Psoas muscle (tissue), 8 donors: ENCODE results near the gene SUSD3. TPM values are rescaled to one million over a fixed set of nuclear protein-coding genes. Genes with fewer than 3 reads are reported as not detected.

Source experiments
- ATAC-seq, 4 donors: fragments of 200-7000 bp; cut with Tn5 transposase; one replicate each; pipeline ENCODE4 v1.9.1; 2020; ENCODE audit warnings: moderate library complexity in 3 of 4, mild to moderate bottlenecking in 2 of 4
- DNase-seq, 2 donors: peaks; one replicate each; pipeline ENCODE4 v3.0.0-alpha.2; 2020
- H3K27ac ChIP-seq: fragments of 200-600 bp; one replicate; pipeline ENCODE4 v1.8.0; 2022
- H3K27me3 ChIP-seq, 3 donors: fragments of 200-600 bp in 1 of 3; one replicate each; pipeline versions ENCODE4 v1.6.1 to v1.8.0; 2013 to 2022; ENCODE audit warnings: low read length in 2 of 3, mild to moderate bottlenecking in 2 of 3, moderate library complexity in 1 of 3; ENCODE audit not compliant: insufficient read depth in 3 of 3
- H3K36me3 ChIP-seq, 2 donors: fragments of 200-600 bp in 1 of 2; one replicate each; pipeline versions ENCODE4 v1.6.1 to v1.8.0; 2013 to 2022; ENCODE audit warnings: low read depth in 1 of 2, mild to moderate bottlenecking in 1 of 2, moderate library complexity in 1 of 2; ENCODE audit not compliant: insufficient read depth in 1 of 2
- H3K4me1 ChIP-seq: fragments of 200-600 bp; one replicate; pipeline ENCODE4 v1.8.0; 2022
- H3K4me3 ChIP-seq: fragments of 200-600 bp; one replicate; pipeline ENCODE4 v1.8.0; 2022; ENCODE audit warnings: mild to moderate bottlenecking
- H3K9me3 ChIP-seq: fragments of 200-600 bp; one replicate; pipeline ENCODE4 v1.8.0; 2022
- WGBS, 3 donors: extraction: QIAGEN DNeasy Blood & Tissue Kit; methylation state at CpG; one replicate each; pipeline versions ENCODE4 v1.1.6 to v1.1.7; 2013; 5-methylcytosine and 5-hydroxymethylcytosine counted together
- intact Hi-C, 2 donors: fragments of 100-400 bp; cut with DNase I; formaldehyde crosslinking; loops; one replicate each; pipeline versions ENCODE4 v1.11.0 to v1.14.2; 2022
- polyA plus RNA-seq, 3 donors: library from polyadenylated mRNA; stranded (reverse); fragments of 200-250 nt; gene quantifications; one replicate each; pipeline ENCODE4 v1.2.3, GENCODE V29; 2013
- total RNA-seq, 4 donors: library from RNA; stranded (reverse); fragmentation: NEBNext Ultra II Directional in 2 of 4; extraction: Animal tissue kit (Norgen Biotek cat#: 25700) in 2 of 4; gene quantifications; one replicate each; pipeline versions ENCODE4 v1.2.1 to v1.2.4, GENCODE V29; 2021 to 2023
- TF ChIP-seq, protein P1 (sequence below): fragments of 200-600 bp; IDR thresholded peaks from one replicate; pipeline ENCODE4 v1.8.0; 2022; ENCODE audit warnings: antibody characterized with exemption
- donor health status: healthy with polysubstance abuse.
- donor health status: DM: no; HTN: no; CAD: no; lungs with moderate emphysema.
- donor health status: Bipolar disorder and iron deficiency.
- donor health status: healthy.
- donor health status: DM: yes; HTN: yes; CAD: no.
- donor health status: DM: no; HTN: no; CAD: no.
- donor health status: DM: no; HTN: no; CAD: no.
- donor health status: DM: yes; HTN: yes; CAD: no.

SUSD3 gene
- total and polyA plus RNA-seq, 7 donors: 0.13 to 0.65 (median 0.34) TPM; not detected in 2

DNA sequence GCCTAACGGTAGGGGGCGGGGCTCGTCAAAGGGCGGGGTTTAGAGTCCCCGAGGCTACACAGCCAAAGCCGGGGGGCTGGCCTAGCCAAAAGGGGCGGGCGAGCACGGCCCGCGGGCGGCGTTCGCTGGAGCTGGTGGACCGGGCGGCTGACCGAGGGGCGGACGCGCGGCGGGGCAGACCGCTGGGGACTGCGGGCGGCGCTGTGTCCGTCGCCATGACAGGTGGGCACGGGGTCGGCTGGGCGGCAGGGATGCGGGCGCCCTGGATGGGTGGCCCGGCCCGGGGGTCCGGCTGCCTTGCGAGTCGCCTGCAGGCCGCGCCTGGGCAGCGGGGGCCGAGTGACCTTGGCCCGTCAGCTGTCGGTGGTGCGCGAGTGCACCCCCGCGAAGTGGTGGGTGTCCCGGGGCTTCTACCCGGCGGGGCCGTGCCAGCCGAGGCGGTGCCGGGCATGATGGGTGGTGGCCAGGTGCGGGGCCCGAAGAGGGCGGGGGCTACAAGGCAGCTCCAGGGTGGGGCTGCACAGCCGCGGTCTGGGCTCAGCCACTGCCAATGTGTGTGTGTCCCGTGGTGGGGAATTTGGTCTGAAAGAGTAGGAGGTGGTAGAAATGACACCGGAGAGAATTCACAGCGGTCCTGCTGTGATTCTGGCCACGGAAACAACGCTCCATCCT lies 37.8 kb downstream of the SUSD3 start, which contains the start of gene CARD19:
CARD19 (plus strand) TSS at position 87 of the 672 bp plus-strand sequence; CDS start at position 216, 129 bp downstream.
- no peaks in the 10 kb centered on the region for H3K27me3 ChIP-seq
- intact Hi-C loops: loop anchor here in 1 of 2 donors (10.0 kb wide), 2 partner anchors 91 to 359 kb away; partner anchors contain the start of genes FAM120A and FAM120AOS
- H3K36me3 ChIP-seq: no peaks in the 10 kb centered on the region
- DNase-seq (peak in 1 of 2 donors; percentile 85), ATAC-seq (peak; percentile 13 to 34 (median 18))
- peaks cover 5% of the 10 kb centered on the region for H3K9me3 ChIP-seq
- TF ChIP-seq, protein P1, sequence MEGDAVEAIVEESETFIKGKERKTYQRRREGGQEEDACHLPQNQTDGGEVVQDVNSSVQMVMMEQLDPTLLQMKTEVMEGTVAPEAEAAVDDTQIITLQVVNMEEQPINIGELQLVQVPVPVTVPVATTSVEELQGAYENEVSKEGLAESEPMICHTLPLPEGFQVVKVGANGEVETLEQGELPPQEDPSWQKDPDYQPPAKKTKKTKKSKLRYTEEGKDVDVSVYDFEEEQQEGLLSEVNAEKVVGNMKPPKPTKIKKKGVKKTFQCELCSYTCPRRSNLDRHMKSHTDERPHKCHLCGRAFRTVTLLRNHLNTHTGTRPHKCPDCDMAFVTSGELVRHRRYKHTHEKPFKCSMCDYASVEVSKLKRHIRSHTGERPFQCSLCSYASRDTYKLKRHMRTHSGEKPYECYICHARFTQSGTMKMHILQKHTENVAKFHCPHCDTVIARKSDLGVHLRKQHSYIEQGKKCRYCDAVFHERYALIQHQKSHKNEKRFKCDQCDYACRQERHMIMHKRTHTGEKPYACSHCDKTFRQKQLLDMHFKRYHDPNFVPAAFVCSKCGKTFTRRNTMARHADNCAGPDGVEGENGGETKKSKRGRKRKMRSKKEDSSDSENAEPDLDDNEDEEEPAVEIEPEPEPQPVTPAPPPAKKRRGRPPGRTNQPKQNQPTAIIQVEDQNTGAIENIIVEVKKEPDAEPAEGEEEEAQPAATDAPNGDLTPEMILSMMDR: no peak
- peaks cover 32% of the 10 kb centered on the region for H3K4me1 ChIP-seq
- peak within 1 kb of the TSS; percentile 98 for H3K27ac ChIP-seq
- WGBS, 3 donors: 0 to 2% (median 0%) methylated on average over 25 to 65 of the region's 65 CpGs
- peak within 1 kb of the TSS; percentile 99 for H3K4me3 ChIP-seq

DNA sequence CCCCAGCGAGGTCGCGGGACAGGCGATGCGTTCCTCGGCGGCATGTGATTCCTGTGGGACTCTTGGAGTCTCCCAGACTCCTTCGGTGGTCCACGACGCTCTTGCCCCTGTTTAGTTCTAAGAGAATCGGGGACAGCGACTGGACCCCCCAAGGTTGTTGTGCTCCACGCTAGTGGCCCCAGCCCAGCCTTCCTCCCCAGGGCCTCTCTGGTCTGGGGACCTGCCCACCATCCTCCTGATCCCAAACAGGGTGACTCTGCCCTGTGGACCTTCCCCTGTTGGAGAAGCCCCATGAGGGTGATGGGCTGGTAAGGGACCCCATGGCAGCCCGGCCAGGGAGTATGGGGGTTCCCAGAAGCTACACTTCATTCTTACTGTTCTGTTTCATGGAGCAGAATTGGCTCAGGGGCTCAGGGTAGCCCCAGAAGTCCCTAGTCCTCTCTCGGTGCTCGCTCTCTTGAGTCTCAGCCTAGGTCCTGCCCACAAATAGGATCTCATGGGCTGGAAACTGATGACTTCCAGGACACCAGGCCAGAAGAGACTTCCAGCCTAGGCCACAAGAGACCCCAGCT lies 38.4 kb downstream of the SUSD3 start:
- WGBS, 3 donors: 4 to 14% (median 6%) methylated on average over 16 of the region's 16 CpGs
- DNase-seq (no peak), ATAC-seq (no peak)
- Histone ChIP-seq H3K36me3 (no peaks in the 10 kb centered on the region), H3K27ac (peak overlapping the region; percentile 98), H3K4me3 (peak overlapping the region; percentile 99), H3K9me3 (no peaks in the 10 kb centered on the region), H3K27me3 (no peaks in the 10 kb centered on the region), H3K4me1 (peaks cover 32% of the 10 kb centered on the region)
- intact Hi-C loops: loop anchor here in 1 of 2 donors (10.0 kb wide), 2 partner anchors 92 to 358 kb away; partner anchors contain the start of genes FAM120A and FAM120AOS
- TF ChIP-seq, protein P1: no peak

DNA sequence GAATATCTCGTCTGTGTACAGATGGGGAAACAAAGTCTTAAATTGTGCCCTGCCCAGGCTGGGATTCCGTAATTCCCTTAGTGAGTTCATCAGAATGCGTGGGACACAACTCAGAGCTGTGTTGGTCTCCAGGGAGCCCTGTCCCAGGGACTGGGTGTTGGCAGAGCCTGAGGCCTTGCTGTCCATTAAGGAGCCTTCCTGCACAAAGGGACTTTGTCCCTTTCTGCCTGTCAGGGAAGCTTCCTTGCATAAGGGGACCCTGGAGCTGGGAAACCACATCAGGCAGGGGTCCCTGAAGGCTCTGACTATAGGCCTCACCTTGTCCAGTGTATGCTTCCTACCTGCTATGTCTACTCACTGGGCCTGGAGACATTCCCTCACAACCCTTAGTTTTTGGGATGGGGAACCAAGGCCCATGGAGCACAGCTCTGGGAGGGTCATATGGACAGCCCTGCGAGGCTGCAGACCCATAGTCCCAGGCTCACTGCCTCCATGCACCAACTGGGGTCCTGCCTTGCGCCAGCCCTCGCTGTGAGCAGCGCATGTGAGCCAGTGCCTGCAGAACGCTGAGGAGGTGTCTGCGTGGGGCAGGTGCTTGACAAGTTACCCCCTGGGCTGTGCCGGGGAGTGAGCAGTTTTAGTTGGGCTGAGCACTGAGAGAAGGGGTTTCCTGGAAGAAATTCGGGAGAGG lies 39.2 kb downstream of the SUSD3 start:
- WGBS, 3 donors: 62 to 79% (median 71%) methylated on average over 11 of the region's 11 CpGs
- Histone ChIP-seq H3K27ac (peak overlapping the region; percentile 98), H3K36me3 (no peaks in the 10 kb centered on the region), H3K4me1 (peaks cover 32% of the 10 kb centered on the region), H3K27me3 (no peaks in the 10 kb centered on the region), H3K4me3 (peak overlapping the region; percentile 99), H3K9me3 (no peaks in the 10 kb centered on the region)
- DNase-seq (peak in 1 of 2 donors; percentile 58), ATAC-seq (no peak)
- intact Hi-C loops: loop anchor here in 1 of 2 donors (10.0 kb wide), 2 partner anchors 93 to 357 kb away; partner anchors contain the start of genes FAM120A and FAM120AOS
- TF ChIP-seq, protein P1: no peak

DNA sequence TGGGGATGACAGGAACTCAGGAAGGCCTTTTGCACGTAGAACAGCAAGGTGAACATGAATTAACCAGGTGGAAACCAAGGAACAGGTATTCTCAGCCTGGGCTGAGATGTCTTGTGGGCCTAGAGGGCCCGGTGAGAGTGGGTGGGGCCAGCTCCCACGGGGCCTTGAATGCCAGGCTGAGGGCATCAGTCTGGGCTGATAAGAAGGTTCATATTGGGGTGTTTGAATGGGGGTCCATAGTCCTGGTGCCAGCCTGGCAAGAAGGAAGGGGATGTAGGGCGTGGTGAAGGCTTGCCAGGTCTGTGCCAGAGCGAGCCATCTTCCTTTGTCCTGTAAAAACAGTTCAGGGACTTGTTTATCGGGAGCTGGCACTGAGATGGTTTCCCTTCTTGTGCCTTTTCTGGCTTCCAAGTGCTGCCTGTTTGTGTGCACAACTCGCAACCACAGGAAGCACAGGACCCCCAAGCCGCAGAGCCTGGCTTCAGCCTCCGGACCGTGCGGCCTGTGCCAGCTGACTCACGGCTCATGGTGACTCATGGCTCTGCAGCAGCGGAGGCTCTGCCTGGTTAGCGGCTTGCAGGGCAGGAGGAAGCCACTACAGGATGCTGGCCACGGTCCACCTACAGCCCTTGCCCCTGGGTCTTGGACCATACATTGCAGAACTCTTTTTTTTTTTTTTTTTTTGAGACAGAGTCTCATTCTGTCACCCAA lies 39.9 kb downstream of the SUSD3 start:
- Histone ChIP-seq H3K27ac (peak overlapping the region; percentile 98), H3K27me3 (no peaks in the 10 kb centered on the region), H3K4me1 (peaks cover 32% of the 10 kb centered on the region), H3K4me3 (peak overlapping the region; percentile 99), H3K36me3 (no peaks in the 10 kb centered on the region), H3K9me3 (no peaks in the 10 kb centered on the region)
- intact Hi-C loops: loop anchor here in 1 of 2 donors (10.0 kb wide), 2 partner anchors 94 to 356 kb away; partner anchors contain the start of genes FAM120A and FAM120AOS
- ATAC-seq (peak; percentile 57 to 67 (median 60)), DNase-seq (peak; percentile 94 to 96)
- 11 to 28% (median 15%) methylated on average over 15 of the region's 15 CpGs for WGBS, 3 donors
- TF ChIP-seq, protein P1: no peak
